DMS114 treated with DMSO at 0.1 percent for 48 hours (cell line): ENCODE data around the gene PYCARD.
"Not testable (repeated sequence)": the region's sequence is repeated elsewhere in the genome, so short reads cannot be mapped to it uniquely, and the experiment has no call there.

ENCODE experiments used
- DNase-seq: peaks from one replicate; lab custom pipeline; 2025; ENCODE audit not compliant: unreplicated experiment; lab: John Stamatoyannopoulos, UW

PYCARD gene

DNA sequence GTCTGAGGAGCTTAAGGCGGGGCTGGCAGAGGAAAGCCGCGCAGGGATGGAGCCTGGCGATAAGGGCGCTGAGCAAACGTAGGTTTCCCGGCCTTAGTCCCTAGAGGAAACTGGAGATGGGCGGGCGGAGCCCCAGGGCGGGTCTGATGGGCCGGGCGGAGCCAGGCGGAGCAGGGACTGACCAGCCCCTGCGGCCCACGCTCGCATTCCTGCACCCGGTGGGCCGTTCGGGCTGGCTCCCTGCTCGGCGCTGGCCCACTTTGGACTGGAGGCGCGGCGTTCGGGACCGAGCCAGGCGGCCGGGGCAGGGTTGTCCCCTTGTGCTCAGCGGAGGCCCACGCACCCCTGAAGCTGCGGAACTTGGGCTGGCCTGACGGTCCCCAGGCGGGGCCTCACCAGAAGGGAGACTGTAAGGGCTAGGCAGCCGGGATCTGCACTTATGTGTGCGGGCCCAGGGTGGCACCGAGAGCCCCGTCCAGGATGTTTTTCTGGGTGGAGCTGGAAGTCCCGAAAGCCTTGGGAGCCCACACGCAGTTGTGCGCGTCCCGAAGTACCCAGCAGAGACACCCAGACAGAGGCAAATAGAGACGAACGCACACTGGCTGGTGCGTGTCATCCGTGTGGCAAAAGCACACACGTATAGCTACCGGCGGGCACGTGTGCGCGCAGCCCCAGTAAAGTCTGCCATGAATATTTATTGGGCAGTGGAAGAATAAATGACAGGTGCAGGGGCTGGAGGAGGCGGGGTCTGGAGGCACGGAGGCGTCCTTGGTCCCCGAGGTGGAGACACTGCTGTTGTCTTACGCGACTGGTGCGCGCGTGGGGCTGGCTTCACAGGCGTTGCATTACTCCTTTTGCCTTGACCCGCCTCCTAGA is 13.0 kb upstream of the PYCARD start:
- no peak for DNase-seq

DNA sequence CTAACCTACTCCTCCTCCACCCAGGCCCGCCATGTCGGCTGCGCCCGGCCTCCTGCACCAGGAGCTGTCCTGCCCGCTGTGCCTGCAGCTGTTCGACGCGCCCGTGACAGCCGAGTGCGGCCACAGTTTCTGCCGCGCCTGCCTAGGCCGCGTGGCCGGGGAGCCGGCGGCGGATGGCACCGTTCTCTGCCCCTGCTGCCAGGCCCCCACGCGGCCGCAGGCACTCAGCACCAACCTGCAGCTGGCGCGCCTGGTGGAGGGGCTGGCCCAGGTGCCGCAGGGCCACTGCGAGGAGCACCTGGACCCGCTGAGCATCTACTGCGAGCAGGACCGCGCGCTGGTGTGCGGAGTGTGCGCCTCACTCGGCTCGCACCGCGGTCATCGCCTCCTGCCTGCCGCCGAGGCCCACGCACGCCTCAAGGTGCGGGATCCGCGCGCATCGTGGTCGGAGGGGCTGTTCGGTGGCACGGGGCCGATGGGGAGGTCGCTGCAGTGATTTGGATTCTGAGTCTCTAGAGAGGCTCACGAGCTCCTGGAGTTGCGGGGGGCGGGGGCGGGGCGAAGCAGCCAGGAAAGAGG is 12.2 kb upstream of the PYCARD start:
- no peak for DNase-seq

DNA sequence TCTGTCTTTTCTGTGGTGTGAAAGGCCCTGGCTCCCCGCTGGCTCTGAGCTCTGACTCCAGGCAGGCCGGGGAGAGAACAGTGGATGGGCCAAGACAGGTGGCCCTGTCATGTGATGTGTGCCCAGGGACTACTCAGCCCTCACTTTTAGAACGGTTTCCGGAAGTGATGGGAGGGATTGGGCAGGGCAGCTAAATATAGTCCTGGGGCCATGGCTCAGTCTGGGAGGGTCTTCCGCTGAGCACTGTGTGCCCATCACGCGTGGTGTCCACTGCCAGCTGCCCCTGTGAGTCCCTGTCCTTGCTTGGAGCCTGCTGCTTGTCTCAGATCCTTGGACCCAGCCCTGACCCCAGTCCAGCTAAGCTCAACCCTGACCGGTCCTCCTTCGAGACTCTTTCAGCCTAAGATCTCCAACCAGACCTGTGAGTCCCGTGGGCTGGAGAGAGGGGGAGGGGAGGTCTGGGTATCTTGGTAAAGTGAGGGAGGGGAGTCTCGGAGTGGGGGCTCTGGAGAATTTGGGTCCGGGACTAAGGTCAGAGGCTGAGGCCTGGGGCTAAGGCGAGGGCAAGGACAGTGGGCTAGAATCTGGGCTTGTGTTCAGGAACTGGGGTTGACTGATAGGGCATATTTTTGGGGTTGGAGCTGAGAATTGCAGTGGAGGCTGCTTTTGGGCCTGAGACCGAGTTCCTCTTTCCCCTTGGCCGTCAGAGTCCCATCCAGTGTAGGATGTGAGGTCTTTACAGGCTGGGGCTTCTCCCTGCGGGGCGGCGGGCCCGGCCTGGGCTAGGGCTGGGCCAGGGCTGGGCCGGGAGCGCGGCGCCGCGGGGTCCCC is 11.5 kb upstream of the PYCARD start, which contains the start of gene TRIM72:
Gene TRIM72 (plus strand): TSS at position 243 of the 831 bp plus-strand sequence. CDS start 620 bp downstream, outside the sequence.
- DNase-seq, result no peak

DNA sequence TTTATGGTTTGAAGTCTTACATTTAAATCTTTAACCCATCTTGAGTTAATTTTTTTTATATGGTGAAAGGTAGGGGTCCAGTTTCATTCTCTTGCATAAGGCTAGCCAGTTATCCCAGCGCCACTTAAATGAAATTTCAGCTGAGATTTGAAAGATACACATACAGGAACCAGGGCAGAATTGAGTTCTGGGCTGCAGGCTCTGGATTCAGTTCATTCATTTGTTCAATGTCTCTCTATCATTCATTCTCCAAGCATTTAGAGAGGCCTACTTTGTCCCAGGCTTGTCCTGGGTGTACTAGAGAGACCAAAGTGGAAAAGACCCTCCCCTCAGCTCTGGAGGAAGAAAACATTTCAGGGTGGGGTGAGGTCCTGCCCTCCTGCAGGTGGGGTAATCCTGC is 10.8 kb upstream of the PYCARD start:
- DNase-seq, result no peak

DNA sequence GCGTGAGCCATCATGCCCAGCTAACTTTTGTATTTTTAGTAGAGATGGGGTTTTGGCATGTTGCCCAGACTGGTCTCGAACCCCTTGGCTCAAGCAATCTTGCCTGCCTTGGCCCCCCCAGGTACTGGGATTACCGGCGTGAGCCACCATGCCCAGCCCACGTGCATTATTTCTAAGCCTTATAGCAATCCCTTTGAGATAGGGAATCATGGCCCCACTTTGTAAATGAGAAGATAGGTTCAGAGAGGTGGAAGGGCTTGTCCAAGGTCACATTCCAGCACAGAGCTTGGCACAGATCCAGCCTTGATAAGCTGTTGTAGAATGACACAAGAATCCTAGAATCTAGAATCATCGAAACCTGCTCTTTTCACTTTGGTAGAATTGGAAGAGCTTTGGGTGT is 4.2 kb upstream of the PYCARD start:
- no peak for DNase-seq

DNA sequence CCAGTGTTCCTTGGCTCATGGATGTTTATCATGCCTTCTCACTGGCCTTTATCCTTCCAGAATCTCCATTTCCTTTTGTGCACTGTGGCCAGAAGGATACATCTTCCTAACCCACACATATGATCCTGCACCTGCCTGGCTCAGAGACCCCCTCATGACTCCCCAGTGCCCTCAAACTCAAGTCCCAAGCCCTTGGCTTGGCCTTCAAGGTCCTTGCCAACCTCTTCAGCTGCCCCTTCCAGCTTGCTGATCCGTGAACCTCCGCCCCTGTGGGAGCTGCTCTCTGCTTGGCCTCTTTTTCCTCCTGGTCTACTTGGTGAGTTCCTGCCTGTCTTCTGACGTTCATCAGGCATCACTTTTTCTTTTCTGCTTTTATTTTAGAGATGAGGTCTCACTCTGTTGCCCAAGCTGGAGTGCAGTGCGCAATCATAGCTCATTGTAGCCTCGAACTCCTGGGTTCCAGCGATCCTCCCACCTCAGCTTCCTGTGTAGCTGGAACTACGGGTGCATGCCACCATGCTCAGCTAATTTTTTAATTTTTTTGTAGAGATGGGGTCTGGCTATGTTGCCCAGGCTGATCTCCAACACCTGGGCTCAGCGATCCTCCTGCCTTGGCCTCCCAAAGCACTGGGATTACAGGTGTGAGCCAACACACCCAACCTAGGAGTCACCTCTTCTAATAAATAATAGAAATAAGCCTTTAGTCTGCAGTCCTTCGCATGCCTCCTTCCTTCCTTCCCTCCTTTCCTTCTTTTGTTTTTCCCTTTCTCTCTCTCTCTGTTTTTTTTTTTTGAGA is 2.5 kb upstream of the PYCARD start:
- DNase-seq, result no peak

DNA sequence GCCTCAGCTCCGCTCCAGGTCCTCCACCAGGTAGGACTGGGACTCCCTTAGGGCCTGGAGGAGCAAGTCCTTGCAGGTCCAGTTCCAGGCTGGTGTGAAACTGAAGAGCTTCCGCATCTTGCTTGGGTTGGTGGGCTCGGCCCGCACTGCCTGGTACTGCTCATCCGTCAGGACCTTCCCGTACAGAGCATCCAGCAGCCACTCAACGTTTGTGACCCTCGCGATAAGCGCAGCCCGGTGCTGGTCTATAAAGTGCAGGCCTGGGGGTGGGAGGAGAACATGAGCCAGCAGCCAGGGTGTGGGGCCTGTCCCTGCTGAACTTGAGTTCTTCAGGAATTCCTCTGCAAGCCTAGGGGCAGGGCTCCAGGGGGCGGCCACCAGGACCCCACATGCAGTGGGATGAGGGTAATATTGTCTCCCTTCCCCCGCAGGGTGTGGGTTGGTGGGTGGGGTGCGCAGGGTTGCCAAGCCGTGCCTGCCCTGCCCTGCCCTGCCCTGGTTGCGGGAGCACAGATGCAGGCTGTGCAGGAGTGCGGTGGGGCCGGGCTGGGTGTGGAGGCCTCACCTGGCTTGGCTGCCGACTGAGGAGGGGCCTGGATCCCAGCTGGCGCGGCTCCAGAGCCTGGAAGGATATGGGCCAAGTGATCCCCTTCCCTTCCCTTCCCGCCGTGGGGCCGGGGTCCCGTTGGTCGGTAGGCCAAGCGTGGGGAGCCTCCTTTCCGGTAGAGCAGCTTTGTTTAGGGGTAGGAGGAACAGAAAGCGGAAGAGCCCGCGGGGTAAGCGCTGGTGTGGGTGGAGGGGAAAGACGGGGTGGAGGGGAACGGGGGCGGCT is 762 bp downstream of the PYCARD start:
- DNase-seq, result no peak

DNA sequence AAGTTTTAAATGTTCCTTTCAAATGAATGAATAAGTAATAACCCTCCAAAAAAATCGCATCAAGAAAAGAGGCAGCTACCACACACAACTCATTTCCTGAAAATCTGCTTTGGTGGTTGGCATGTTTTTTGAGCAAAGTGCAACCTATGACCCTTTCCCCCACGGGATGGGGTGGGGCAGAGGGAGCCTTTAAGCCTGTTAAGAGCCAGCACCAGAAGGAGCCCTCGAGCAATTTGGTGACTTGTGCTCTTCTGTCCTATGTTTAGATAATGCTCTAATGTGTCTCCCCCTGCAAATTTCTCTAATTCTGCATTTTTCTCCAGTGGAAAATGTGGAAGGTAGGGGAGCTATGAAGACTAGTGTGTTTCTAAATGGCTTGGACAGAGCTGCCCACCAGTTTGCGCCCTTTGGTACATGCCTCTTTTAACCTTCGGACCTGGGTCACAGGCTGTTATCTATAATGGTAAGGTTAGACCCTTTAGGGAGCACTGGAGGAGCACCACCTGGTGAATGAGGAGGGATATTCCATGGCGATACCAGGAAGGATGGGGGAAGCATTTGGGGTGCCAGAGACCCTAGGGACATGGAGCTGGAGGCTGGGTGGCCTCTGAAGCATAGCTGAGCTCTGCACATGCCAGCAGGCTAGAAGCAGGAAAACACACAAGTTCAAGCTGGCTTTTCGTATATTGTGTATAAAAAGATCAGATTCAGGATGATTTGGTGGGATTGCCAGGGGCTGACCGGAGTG is 1.6 kb downstream of the PYCARD start:
- DNase-seq, result no peak

DNA sequence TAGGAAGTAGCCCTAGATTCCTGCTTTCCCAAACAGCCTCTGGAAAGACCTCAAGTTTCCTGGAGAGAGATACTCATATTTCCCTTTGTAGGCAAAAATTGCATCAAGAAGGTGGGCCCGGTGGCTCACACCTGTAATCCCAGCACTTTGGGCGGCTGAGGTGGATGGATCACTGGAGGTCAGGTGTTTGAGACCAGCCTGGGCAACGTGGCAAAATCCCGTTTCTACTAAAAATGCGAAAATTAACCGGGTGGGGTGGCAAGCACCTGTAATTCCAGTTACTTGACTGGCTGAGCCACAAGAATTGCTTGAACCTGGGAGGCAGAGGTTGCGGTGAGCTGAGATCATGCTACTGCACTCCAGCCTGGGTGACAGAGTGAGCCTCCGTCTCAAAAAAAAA is 2.4 kb downstream of the PYCARD start:
- DNase-seq, result not testable (repeated sequence)

DNA sequence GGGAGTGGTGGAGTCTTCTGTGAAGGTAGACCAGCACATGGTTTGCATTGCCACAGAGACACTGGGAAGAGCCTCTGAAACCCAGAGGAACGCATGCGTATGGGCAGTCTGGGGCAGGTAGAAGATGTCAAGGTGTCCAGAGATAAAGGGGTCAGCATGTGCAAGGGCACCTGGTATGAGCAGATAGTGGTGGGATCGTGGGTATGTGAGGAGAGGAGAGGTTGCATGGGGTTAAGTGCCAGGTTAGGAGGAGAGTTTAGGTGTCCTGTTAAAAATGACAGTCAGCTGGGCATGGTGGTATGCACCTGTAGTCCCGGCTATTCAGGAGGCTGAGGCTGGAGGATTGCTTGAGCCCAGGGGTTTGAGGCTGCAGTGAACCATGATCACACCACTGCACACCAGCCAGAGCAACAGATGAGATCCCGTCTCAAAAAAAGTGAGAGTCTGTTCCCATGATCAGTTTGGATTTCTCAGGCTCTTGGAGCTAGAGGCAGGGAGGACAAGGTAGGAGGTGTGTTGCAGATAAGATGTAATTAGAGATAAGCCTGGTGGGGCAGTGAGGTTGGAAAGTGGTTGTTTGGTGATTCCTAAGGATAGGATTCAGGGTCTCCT is 3.0 kb downstream of the PYCARD start:
- DNase-seq, result no peak

DNA sequence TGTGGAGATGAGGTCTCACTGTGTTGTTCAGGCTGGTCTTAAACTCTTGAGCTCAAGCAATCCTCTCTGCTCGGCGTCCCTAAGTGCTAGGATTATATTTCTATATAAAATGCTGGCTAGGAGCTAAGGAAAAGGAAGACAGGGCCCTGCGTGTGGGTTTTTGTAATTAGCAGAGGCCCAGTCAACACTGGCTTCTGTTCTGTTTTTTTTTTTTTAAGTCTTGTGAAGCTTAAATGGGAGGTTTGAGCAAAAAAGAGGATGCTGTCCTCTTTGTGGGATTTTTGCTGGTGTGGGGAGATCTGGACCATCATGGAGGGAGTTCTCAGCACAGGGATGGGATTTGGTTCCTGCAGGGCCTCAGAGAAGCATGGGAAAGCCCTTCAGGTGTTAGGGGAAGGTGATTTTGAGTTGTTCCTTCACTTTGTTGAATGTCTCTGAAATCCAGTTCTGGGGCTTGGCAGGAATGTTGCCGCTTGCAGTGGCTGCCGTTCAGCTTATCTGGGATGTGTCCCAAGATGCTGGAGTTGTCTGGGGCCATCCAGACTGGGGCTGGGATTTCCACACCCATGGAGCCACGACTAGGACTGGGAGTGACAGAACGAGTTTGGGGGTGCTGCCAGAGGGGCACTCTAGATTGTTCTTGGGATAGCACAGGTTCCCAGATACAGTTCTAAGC is 4.2 kb downstream of the PYCARD start:
- DNase-seq, result no peak

DNA sequence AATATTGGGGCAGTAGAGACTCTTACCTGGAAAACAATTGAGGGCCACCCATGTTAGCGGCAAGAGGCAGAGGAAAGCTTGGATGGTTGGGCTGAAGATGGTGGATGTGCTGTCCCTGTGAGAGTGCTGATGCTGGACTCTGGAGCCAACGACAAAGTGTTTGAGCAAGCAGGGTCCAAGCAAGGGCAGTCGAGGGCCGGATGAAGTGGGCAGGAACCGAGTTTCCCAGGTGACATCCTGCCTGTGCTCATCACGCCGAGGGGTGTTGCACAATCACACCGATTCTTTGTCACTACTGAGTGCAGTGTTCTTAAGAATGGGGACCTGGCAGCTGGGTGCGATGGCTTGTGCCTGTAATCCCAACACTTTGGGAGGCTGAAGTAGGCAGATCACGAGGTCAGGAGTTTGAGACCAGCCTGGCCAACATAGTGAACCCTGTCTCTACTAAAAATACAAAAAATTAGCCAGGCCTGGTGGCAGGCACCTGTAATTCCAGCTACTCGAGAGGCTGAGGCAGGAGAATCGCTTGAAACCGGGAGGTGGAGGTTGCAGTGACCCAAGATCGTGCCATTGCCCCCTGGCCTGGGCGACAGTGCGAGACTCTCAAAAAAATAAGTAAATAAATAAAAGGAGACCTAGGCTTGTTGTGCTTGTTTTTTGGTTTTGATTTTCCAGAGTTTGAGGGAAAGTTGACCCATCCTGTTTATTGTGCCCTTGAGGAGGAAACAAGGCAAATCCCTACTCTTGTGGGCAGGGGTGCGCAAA is 6.1 kb downstream of the PYCARD start:
- DNase-seq, result no peak

DNA sequence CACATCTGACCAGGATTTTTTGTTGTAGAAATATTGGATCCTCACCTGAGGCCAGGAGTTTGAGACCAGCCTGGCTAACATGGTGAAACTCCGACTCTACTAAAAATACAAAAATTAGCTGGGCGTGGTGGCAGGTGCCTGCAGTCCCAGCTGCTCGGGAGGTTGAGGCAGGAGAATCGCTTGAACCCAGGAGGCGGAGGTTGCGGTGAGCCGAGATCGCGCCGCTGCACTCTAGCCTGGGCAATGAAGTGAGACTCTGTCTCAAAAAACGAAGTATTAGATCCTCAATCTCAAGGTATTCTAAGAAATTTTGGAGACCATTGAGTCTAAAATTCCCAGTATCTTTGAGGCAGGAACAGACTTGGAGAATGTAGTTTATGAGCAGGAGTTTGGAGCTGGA is 6.7 kb downstream of the PYCARD start:
- DNase-seq, result not testable (repeated sequence)

DNA sequence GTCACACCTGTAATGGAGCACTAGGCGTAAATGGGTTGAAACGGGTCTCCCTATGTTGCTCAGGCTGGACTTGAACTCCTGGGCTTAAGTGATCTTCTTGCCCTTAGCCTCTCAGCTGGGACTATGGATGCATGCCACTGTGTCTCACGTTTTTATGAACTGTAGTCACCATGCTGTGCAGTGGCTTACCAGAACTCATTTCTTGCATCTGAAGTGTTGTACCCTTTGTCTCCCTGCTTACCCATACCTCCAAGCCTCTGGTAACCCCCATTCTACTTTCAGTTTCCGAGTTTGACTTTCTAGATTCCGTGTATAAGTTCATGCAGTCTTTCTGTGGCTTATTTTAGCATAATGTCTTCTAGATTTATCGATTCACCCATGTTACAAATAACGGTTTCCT is 7.7 kb downstream of the PYCARD start:
- DNase-seq, result no peak

DNA sequence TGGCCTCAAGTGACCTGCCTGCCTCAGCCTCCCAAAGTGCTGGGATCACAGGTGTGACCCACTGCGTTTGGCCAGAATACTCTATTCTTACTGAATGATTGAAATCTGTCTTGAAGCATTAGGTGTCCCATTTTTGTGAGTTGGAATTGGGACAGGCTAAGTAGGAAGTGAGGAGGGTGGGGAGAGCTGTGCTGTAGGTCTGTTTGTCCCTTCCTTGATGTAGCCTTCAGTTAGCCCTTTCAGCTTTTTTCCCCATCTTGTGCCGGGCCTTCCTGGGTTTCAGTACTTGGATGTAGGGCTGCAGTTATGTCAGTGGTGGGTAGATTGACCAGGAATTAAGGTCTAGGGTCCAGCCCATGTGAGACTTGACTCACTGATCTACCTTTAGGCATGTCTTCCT is 8.7 kb downstream of the PYCARD start:
- DNase-seq, result no peak

DNA sequence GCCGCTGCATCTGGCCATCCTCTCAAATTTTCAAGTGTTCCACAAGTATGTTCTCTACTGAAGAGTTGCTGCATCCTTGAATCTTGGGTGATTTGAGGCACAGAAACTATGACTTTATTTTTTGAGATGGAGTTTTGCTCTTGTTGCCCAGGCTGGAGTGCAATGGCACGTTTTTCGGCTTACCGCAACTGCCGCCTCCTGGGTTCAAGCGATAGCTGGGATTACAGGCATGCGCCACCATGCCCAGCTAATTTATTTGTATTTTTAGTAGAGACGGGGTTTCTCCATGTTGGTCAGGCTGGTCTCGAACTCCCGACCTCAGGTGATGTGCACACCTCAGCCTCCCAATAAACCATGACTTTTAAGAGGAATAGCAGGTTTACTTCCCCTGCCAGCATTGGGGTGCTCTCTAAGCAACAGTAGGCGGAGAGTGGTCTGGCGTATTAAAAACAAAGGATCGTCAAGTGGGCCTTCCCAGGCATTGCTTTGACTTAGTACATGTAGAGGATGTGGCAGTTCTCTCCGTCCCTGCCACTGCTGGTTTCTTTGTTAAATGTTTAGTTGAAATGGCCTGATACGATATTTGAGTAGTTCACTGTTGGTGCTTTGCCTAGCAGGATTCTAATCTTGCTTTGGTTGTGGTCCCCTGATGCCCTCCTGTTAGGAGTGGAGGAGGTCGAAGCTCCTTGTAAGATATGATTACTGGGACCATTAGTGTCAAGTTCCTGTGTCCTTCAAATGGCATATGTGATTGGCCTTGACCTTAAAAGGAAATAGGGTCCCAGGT is 9.5 kb downstream of the PYCARD start:
- DNase-seq, result no peak
